ENCODE measurements around the gene TXNRD1.

TXNRD1 gene

DNA sequence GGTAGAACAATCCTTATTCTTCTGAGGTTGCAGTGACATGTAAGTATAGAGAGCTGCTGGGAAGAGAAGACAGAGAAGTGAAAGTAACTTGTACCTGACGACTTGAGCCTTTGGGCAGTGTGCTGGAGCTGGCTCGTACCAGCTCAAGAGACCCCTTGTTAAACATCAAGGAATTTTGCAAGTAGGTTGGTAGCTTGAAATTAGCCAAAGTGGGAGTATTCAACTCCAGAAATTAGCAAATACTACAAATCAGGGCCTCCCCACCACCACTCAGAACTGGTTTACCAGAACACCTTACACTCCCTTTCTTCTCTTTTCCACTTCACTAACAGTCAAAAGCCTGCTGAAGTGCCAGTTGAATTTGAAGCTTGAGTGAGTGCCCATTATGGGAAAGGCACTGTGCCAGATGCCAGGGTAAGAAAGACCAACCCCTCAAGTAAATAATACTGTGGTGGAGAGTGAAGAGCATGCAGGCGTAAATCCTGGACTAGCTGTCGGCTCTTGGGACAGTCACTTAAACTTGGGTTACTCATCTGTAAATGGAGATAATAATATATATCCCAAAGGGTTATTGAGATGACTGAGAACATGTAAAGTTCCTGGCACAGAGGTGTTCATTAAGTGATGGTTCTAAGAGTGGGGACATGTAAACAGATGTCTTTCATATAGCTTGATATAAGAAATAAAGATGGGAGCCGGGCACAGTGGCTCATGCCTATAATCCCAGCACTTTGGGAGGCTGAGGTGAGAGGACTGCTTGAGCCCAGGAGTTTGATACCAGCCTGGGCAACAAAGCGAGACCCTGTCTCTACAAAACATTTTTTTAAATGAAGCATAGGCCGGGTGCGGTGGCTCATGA is 60.9 kb downstream of the TXNRD1 start:
- Histone ChIP-seq H3K9me3 (ENCODE audit: control insufficient read depth, low read length) (no peaks in the 10 kb centered on the region), H3K27me3 (ENCODE audit: control insufficient read depth, insufficient read depth, low read length) (no peaks in the 10 kb centered on the region), H3K9ac (ENCODE audit: low read length) (peak overlapping the region; percentile 67), H3K4me1 (ENCODE audit: control insufficient read depth, insufficient read depth, low read length) (peaks cover 20% of the 10 kb centered on the region), H3K4me3 (ENCODE audit: low read length) (peak overlapping the region; percentile 18), H3K36me3 (ENCODE audit: control insufficient read depth, insufficient read depth, low read length) (no peaks in the 10 kb centered on the region)

DNA sequence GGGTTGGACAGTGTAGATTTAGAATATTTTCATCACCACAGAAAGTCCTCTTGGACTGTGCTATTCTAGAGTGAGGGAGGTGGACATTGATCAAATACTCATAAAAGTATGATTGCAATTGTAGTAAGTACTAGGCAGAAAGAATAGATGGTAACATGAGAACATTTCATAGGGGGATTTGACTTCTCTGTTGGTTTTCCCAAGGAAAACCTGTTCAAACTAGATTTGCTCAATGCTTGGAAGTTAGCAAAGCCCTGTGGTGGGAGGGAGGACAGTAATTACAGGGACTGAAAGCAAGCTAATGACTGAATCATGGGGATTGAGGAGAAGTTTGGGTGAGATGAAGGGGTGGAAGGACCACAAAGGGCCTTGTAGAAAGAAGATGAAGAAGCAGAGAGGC is 63.6 kb downstream of the TXNRD1 start:
- no peaks in the 10 kb centered on the region for H3K27me3 ChIP-seq (ENCODE audit: control insufficient read depth, insufficient read depth, low read length)
- H3K4me3 ChIP-seq (ENCODE audit: low read length): no peak overlapping the region
- H3K9me3 ChIP-seq (ENCODE audit: control insufficient read depth, low read length): no peaks in the 10 kb centered on the region
- no peak overlapping the region for H3K9ac ChIP-seq (ENCODE audit: low read length)
- peaks cover 16% of the 10 kb centered on the region for H3K4me1 ChIP-seq (ENCODE audit: control insufficient read depth, insufficient read depth, low read length)
- H3K36me3 ChIP-seq (ENCODE audit: control insufficient read depth, insufficient read depth, low read length): no peaks in the 10 kb centered on the region

DNA sequence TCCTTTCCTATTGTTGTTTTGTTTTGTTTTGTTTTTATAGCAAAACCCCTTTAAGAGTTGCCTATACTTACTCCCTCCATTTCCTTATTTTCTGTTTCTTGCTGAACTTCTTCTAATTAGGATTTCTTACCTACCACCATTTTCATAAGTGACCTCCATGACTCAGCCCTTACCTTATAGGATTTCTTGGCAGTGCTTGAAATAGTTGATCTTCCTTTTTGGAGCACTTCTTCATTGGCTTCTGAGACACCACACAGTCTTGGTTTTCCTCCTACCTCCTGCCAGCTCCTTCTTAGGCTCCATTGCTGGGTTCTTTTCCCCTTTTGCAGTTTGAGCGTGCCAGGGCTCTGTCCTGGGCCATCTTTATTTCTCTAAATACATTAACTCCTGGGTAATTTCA is 64.5 kb downstream of the TXNRD1 start:
- Histone ChIP-seq H3K36me3 (ENCODE audit: control insufficient read depth, insufficient read depth, low read length) (no peaks in the 10 kb centered on the region), H3K4me3 (ENCODE audit: low read length) (no peak overlapping the region), H3K27me3 (ENCODE audit: control insufficient read depth, insufficient read depth, low read length) (no peaks in the 10 kb centered on the region), H3K9me3 (ENCODE audit: control insufficient read depth, low read length) (no peaks in the 10 kb centered on the region), H3K4me1 (ENCODE audit: control insufficient read depth, insufficient read depth, low read length) (peaks cover 16% of the 10 kb centered on the region), H3K9ac (ENCODE audit: low read length) (no peak overlapping the region)

GRCh38 chr12:104280717-104281458 is 65.3 kb downstream of the TXNRD1 start:
- peaks cover 21% of the 10 kb centered on the region for H3K4me1 ChIP-seq (ENCODE audit: control insufficient read depth, insufficient read depth, low read length)
- H3K27me3 ChIP-seq (ENCODE audit: control insufficient read depth, insufficient read depth, low read length): no peaks in the 10 kb centered on the region
- H3K4me3 ChIP-seq (ENCODE audit: low read length): no peak overlapping the region
- no peaks in the 10 kb centered on the region for H3K36me3 ChIP-seq (ENCODE audit: control insufficient read depth, insufficient read depth, low read length)
- H3K9me3 ChIP-seq (ENCODE audit: control insufficient read depth, low read length): no peaks in the 10 kb centered on the region
- H3K9ac ChIP-seq (ENCODE audit: low read length): no peak overlapping the region

DNA sequence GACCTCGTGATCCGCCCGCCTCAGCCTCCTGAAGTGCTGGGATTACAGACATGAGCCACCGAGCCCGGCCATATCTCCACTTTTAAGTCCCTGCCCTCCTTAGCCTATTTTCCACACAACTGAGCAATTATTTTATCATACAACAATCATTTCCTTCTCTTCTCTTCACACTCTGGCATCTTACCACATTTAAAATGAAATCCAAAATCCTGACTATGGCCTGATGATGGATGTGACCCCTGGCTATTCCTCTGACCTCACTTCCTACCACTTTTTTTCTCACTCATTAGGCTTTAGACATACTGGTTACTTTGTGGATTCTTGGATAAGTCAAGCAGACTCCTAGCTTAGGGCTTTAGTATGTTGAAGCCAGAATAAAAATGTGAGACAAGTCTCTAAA is 66.1 kb downstream of the TXNRD1 start:
- H3K4me3 ChIP-seq (ENCODE audit: low read length): no peak overlapping the region
- H3K27me3 ChIP-seq (ENCODE audit: control insufficient read depth, insufficient read depth, low read length): no peaks in the 10 kb centered on the region
- no peak overlapping the region for H3K9ac ChIP-seq (ENCODE audit: low read length)
- H3K4me1 ChIP-seq (ENCODE audit: control insufficient read depth, insufficient read depth, low read length): peaks cover 26% of the 10 kb centered on the region
- no peaks in the 10 kb centered on the region for H3K36me3 ChIP-seq (ENCODE audit: control insufficient read depth, insufficient read depth, low read length)
- no peaks in the 10 kb centered on the region for H3K9me3 ChIP-seq (ENCODE audit: control insufficient read depth, low read length)

DNA sequence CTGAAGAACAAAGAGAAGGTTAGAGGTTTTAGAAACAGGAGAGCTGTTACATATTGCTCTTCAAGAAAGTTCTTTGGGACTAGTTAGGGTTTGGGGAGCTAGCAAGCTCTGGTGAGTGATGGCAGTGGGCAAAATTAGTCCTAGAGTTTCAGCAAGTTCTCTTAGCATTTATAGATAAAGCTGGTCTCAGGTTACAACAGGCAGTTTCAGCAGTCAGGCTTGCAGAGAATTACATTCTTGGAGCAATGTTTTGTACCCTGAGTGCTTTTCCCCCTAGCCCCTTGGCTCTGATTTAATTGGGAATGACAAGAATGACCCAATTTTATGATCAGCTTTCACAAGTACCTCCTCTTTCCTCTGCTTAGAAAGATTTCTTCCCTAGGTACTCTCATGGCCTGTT is 66.5 kb downstream of the TXNRD1 start:
- Histone ChIP-seq H3K36me3 (ENCODE audit: control insufficient read depth, insufficient read depth, low read length) (no peaks in the 10 kb centered on the region), H3K9ac (ENCODE audit: low read length) (no peak overlapping the region), H3K4me1 (ENCODE audit: control insufficient read depth, insufficient read depth, low read length) (peaks cover 23% of the 10 kb centered on the region), H3K27me3 (ENCODE audit: control insufficient read depth, insufficient read depth, low read length) (no peaks in the 10 kb centered on the region), H3K9me3 (ENCODE audit: control insufficient read depth, low read length) (no peaks in the 10 kb centered on the region), H3K4me3 (ENCODE audit: low read length) (no peak overlapping the region)

DNA sequence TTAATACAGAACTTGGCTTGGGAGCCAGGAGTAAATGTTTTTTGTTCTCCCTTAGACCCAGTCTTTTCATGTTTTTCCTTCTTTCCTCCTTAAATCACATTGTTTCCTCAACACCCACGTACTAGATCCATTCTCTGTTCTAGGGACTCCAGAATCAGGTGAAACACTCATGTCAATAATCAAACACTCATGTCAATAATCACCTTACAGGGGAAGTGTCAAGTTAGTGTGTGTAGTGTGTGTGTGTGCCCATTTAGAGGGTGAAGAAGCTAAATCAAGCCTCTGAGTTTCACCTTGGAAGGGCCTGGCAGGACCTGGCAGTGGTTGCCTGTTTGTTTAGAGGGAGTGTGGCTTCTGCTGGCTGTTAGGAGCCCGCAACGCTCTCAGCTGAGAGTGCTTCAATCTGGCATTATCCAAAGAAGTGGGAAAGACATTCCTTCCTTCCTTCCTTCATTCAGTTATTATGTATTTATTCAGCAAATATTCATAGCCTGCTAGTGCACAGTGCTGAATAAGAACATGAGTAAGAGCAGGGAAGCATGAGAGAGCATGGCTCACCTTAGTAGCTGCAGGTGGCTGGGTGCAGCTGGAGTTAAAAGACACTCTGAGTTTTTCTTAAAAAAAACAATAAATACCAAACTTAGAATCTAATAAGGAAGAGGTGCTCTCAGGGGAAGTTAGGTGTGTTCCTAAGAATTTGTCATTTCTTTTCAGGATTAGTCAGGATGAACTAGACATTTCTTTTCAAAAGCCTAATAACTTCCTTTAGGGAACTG is 70.3 kb downstream of the TXNRD1 start:
- H3K4me3 ChIP-seq (ENCODE audit: low read length): no peak overlapping the region
- H3K27me3 ChIP-seq (ENCODE audit: control insufficient read depth, insufficient read depth, low read length): no peaks in the 10 kb centered on the region
- H3K4me1 ChIP-seq (ENCODE audit: control insufficient read depth, insufficient read depth, low read length): peaks cover 23% of the 10 kb centered on the region
- H3K36me3 ChIP-seq (ENCODE audit: control insufficient read depth, insufficient read depth, low read length): no peaks in the 10 kb centered on the region
- peak overlapping the region; percentile 81 for H3K9ac ChIP-seq (ENCODE audit: low read length)
- no peaks in the 10 kb centered on the region for H3K9me3 ChIP-seq (ENCODE audit: control insufficient read depth, low read length)

GRCh38 chr12:104286516-104287482 is 71.2 kb downstream of the TXNRD1 start:
- Histone ChIP-seq H3K9me3 (ENCODE audit: control insufficient read depth, low read length) (no peaks in the 10 kb centered on the region), H3K4me1 (ENCODE audit: control insufficient read depth, insufficient read depth, low read length) (peaks cover 23% of the 10 kb centered on the region)

GRCh38 chr12:104288635-104289274 is 73.2 kb downstream of the TXNRD1 start:
- H3K4me1 ChIP-seq (ENCODE audit: control insufficient read depth, insufficient read depth, low read length): peaks cover 23% of the 10 kb centered on the region
- no peaks in the 10 kb centered on the region for H3K9me3 ChIP-seq (ENCODE audit: control insufficient read depth, low read length)
- no peaks in the 10 kb centered on the region for H3K27me3 ChIP-seq (ENCODE audit: control insufficient read depth, insufficient read depth, low read length)
- H3K36me3 ChIP-seq (ENCODE audit: control insufficient read depth, insufficient read depth, low read length): peaks cover 5% of the 10 kb centered on the region
- H3K9ac ChIP-seq (ENCODE audit: low read length): peak overlapping the region; percentile 81
- H3K4me3 ChIP-seq (ENCODE audit: low read length): peak overlapping the region; percentile 85

More at GRCh38 chr12:104286516-104287482, 71.2 kb downstream of the TXNRD1 start:
- Histone ChIP-seq H3K27me3 (ENCODE audit: control insufficient read depth, insufficient read depth, low read length) (no peaks in the 10 kb centered on the region), H3K36me3 (ENCODE audit: control insufficient read depth, insufficient read depth, low read length) (peaks cover 1% of the 10 kb centered on the region), H3K9ac (ENCODE audit: low read length) (peak overlapping the region; percentile 81), H3K4me3 (ENCODE audit: low read length) (peak overlapping the region; percentile 85)

DNA sequence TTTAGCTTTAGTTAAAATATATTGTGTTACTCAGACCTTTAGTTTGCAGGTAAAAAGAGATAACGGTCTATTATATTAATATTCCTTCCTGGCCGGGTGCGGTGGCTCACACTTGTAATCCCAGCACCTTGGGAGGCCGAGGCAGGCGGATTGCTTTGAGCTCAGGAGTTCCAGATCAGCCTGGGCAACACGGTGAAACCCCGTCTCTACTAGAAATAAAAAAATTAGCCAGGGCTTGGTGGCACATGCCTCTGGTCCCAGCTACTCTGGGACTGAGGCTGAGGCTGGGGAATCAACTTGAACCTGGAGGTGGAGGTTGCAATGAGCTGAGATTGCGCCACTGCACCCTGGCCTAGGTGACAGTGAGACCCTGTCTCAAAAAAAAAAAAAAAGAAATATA is 74.7 kb downstream of the TXNRD1 start:
- H3K27me3 ChIP-seq (ENCODE audit: control insufficient read depth, insufficient read depth, low read length): no peaks in the 10 kb centered on the region
- peaks cover 29% of the 10 kb centered on the region for H3K4me1 ChIP-seq (ENCODE audit: control insufficient read depth, insufficient read depth, low read length)
- no peak overlapping the region for H3K4me3 ChIP-seq (ENCODE audit: low read length)
- peaks cover 11% of the 10 kb centered on the region for H3K36me3 ChIP-seq (ENCODE audit: control insufficient read depth, insufficient read depth, low read length)
- no peaks in the 10 kb centered on the region for H3K9me3 ChIP-seq (ENCODE audit: control insufficient read depth, low read length)
- no peak overlapping the region for H3K9ac ChIP-seq (ENCODE audit: low read length)

DNA sequence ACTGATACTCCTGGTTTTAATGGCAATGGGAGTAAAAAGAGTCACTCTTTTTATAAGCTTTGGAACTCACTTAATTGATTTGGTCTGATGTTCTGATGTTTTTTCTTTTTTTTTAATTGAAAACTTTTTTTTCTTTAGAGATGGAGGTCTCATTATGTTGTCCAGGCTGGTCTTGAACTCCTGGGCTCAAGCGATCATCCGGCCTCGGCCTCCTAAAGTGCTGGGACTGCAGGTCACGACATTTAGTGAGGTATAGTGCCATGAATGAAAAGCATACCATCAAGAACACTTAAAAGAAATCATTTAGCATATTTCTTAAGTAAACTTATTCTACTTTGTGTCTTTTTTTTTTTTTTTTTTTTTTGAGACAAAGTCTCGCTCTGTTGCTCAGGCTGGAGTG is 75.3 kb downstream of the TXNRD1 start:
- H3K9ac ChIP-seq (ENCODE audit: low read length): no peak overlapping the region
- H3K4me1 ChIP-seq (ENCODE audit: control insufficient read depth, insufficient read depth, low read length): peaks cover 29% of the 10 kb centered on the region
- H3K27me3 ChIP-seq (ENCODE audit: control insufficient read depth, insufficient read depth, low read length): no peaks in the 10 kb centered on the region
- H3K36me3 ChIP-seq (ENCODE audit: control insufficient read depth, insufficient read depth, low read length): peaks cover 11% of the 10 kb centered on the region
- no peaks in the 10 kb centered on the region for H3K9me3 ChIP-seq (ENCODE audit: control insufficient read depth, low read length)
- H3K4me3 ChIP-seq (ENCODE audit: low read length): no peak overlapping the region

All from mucosa of stomach (tissue), 1 donor.